PC-3 (cell line): ENCODE measurements around the gene STK24.

Experiments used
- EZH2 ChIP-seq: fragments of 300-600 bp; sonication (generic); IDR thresholded peaks from one replicate; pipeline ENCODE4 v1.6.1; 2017; ENCODE audit warnings: antibody characterized with exemption, mild to moderate bottlenecking, low read length; ENCODE audit not compliant: unreplicated experiment
- EZH2phosphoT487 ChIP-seq: fragments of 300-600 bp; sonication (generic); IDR thresholded peaks from 2 replicates; pipeline ENCODE4 v1.6.1; 2018; ENCODE audit warnings: mild to moderate bottlenecking, antibody characterized with exemption, low read length, borderline replicate concordance

DNA sequence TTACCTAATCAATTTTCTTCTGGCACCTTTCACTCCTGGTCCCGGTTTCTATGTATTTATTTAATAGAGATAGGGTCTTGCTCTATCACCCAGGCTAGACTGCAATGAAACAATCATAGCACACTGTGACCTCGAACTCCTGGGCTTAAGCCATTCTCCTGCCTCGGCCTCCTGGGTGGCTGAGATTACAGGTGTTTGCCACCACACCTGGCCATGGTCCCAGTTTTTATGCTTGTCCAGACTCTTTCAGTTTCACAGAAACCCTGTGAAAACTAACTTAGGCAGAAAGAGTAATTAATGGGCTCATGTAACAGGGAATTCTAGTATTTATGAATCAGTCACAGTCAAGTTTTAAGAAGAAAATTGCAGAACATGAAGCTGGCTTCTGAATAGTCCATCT, 9.0 kb upstream of the STK24 start:
- TF ChIP-seq EZH2: no peak
- no peak for TF ChIP-seq EZH2phosphoT487
